ENCODE data around the gene SLC4A4. TPM values are rescaled to one million over a fixed set of nuclear protein-coding genes. Genes with fewer than 3 reads are reported as not detected.

Gene SLC4A4
- total and polyA plus RNA-seq, 4 donors: 3.0 to 36.7 (median 8.2) TPM

DNA sequence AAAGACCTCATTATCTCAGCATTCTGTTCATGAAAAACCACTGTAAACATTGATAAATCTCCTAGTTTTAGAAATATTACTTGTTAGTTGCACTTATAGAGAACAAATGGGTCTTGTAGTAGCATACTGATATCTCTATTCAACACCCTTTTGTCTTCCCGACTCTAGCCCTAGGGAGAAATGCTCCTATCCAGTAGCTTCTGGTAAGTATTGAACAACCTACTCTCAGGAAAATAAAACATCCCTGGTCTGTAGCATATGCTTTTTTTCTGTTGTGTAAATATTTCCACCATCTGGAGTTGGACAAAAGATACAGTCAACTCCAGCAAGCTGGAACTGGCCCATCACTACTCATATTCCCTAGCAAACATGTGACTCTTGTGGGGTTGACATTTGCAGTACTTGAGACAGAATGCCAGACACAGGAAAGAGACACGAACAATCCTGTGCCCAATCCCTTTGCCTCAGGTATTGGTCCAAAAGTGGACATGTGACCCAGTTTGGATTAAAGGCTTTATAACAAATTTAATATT is 256.8 kb downstream of the SLC4A4 start (continued):
- TF ChIP-seq ZBTB33 (IDR thresholded peaks at IDR 0.05): no peak
- no peak for TF ChIP-seq SP1 (IDR thresholded peaks at IDR 0.05)
- TF ChIP-seq FOXA2 (IDR thresholded peaks at IDR 0.05): no peak

GRCh38 chr4:71599578-71599977 is 260.8 kb downstream of the SLC4A4 start:
- Histone ChIP-seq H3K27ac (ENCODE audit: low read depth in 1 of 2, low read length in 2 of 2) (no peak overlapping the region), H3K27me3 (ENCODE audit: control insufficient read depth in 4 of 4, insufficient read depth in 4 of 4, low read length in 3 of 4) (no peaks in the 10 kb centered on the region), H3K9me3 (ENCODE audit: control insufficient read depth in 4 of 4, low read length in 3 of 4) (no peaks in the 10 kb centered on the region), H3K9ac (ENCODE audit: low read depth in 1 of 2, low read length in 2 of 2) (no peak overlapping the region), H3K4me3 (ENCODE audit: low read depth in 1 of 3, low read length in 3 of 3) (no peak overlapping the region), H3K4me1 (ENCODE audit: control insufficient read depth in 4 of 4, insufficient read depth in 4 of 4, low read length in 3 of 4) (no peaks in the 10 kb centered on the region), H3K36me3 (ENCODE audit: control insufficient read depth in 4 of 4, insufficient read depth in 3 of 4, low read depth in 1 of 4, low read length in 3 of 4) (no peaks in the 10 kb centered on the region)
- WGBS: 46% methylated on average over 3 of the region's 3 CpGs
- TF ChIP-seq HNF4A (conservative IDR thresholded peaks at IDR 0.05) (no peak), FOXA2 (IDR thresholded peaks at IDR 0.05) (no peak), CTCF (IDR thresholded peaks at IDR 0.05; ENCODE audit: low read depth, low read length, missing input control) (no peak), GABPA (IDR thresholded peaks at IDR 0.05 in 1 of 2, conservative IDR thresholded peaks at IDR 0.05 in 1 of 2) (no peak), TAF1 (conservative IDR thresholded peaks at IDR 0.05) (no peak), NR2F2 (IDR thresholded peaks at IDR 0.05) (no peak), SP1 (IDR thresholded peaks at IDR 0.05) (no peak)
- no peak for DNase-seq (ENCODE audit: low spot score)

DNA sequence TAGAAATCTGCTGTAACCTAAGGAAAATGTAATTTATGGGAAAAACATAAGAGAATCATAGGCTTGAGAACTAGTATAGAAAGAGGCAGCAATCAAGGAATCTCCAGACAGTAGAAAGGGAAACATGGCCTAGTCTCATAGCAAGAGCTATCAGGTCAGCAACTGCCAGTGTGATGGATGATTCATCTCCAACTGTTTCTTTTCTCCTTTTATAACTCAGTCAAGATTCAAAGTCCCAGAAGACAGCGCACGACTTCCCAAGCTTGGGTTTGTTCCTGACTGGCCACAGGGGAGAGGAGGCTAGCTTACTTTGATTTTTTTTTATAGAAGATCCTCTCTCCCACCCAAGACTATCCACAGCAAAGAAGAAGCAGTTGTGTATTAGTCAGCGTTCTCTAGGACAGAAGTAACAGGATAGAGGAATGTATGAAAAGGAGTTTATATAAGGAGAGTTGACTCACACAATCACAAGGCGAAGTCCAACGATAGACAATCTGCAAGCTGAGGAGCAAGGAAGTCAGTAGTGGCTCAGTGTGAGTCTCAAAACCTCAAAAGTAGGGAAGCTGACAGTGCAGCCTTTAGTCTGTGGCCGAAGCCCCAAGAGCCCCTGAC is 263.6 kb downstream of the SLC4A4 start:
- DNase-seq (ENCODE audit: low spot score): no peak
- WGBS: 90% methylated on average over 6 of the region's 6 CpGs
- no peak overlapping the region for H3K4me3 ChIP-seq (ENCODE audit: low read depth in 1 of 3, low read length in 3 of 3)

DNA sequence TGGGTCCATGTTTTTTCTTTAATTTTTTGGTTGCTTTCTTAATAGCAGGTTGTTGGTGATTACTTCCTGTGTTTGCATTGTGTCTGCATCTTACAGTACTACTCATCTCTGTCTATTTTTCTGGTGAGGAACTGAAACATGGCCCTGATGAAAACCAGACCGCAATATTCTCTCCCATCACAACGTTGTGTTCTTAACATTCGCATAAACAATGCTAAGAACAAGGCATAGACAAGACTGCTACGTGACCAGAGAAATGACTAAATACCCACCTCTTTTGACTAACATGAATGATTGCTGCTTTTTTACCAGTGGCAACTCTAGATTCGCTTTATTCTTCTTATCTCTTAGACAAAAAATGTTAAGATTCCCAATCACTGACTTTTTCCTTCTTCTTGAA is 266.0 kb downstream of the SLC4A4 start:
- Histone ChIP-seq H3K27me3 (ENCODE audit: control insufficient read depth in 4 of 4, insufficient read depth in 4 of 4, low read length in 3 of 4) (no peaks in the 10 kb centered on the region), H3K36me3 (ENCODE audit: control insufficient read depth in 4 of 4, insufficient read depth in 3 of 4, low read depth in 1 of 4, low read length in 3 of 4) (no peaks in the 10 kb centered on the region), H3K9me3 (ENCODE audit: control insufficient read depth in 4 of 4, low read length in 3 of 4) (peaks cover 0 to 4% (median 0%) of the 10 kb centered on the region in 4 donors), H3K4me3 (ENCODE audit: low read depth in 1 of 3, low read length in 3 of 3) (no peak overlapping the region), H3K27ac (ENCODE audit: low read depth in 1 of 2, low read length in 2 of 2) (no peak overlapping the region), H3K9ac (ENCODE audit: low read depth in 1 of 2, low read length in 2 of 2) (no peak overlapping the region), H3K4me1 (ENCODE audit: control insufficient read depth in 4 of 4, insufficient read depth in 4 of 4, low read length in 3 of 4) (no peaks in the 10 kb centered on the region)
- no peak for DNase-seq (ENCODE audit: low spot score)
- 81% methylated on average over 5 of the region's 5 CpGs for WGBS
- TF ChIP-seq REST (IDR thresholded peaks at IDR 0.05): no peak
- no peak for TF ChIP-seq FOXA2 (IDR thresholded peaks at IDR 0.05)
- TF ChIP-seq JUND (IDR thresholded peaks at IDR 0.05): no peak
- no peak for TF ChIP-seq ATF3 (IDR thresholded peaks at IDR 0.05)
- TF ChIP-seq GABPA (IDR thresholded peaks at IDR 0.05 in 1 of 2, conservative IDR thresholded peaks at IDR 0.05 in 1 of 2): no peak
- TF ChIP-seq RXRA (IDR thresholded peaks at IDR 0.05): no peak
- no peak for TF ChIP-seq EGR1 (IDR thresholded peaks at IDR 0.05; ENCODE audit: low read depth in 2 of 2)
- no peak for TF ChIP-seq MAX (IDR thresholded peaks at IDR 0.05)
- TF ChIP-seq HNF4A (conservative IDR thresholded peaks at IDR 0.05): no peak
- no peak for TF ChIP-seq FOXA1 (IDR thresholded peaks at IDR 0.05)

More for the DNA sequence above, 263.6 kb downstream of the SLC4A4 start:
- no peak for TF ChIP-seq YY1 (IDR thresholded peaks at IDR 0.05)
- no peaks in the 10 kb centered on the region for H3K36me3 ChIP-seq (ENCODE audit: control insufficient read depth in 4 of 4, insufficient read depth in 3 of 4, low read depth in 1 of 4, low read length in 3 of 4)
- no peak overlapping the region for H3K9ac ChIP-seq (ENCODE audit: low read depth in 1 of 2, low read length in 2 of 2)
- H3K27ac ChIP-seq (ENCODE audit: low read depth in 1 of 2, low read length in 2 of 2): no peak overlapping the region
- H3K4me1 ChIP-seq (ENCODE audit: control insufficient read depth in 4 of 4, insufficient read depth in 4 of 4, low read length in 3 of 4): no peaks in the 10 kb centered on the region
- H3K9me3 ChIP-seq (ENCODE audit: control insufficient read depth in 4 of 4, low read length in 3 of 4): peaks cover 0 to 3% (median 0%) of the 10 kb centered on the region in 4 donors
- H3K27me3 ChIP-seq (ENCODE audit: control insufficient read depth in 4 of 4, insufficient read depth in 4 of 4, low read length in 3 of 4): no peaks in the 10 kb centered on the region

Measured in liver (tissue), 9 donors.